PC-3 (cell line): Measurements from ENCODE around the gene THRB. TPM values are rescaled to one million over a fixed set of nuclear protein-coding genes. Genes with fewer than 3 reads are reported as not detected.
A peak's percentile ranks its signal among the peaks of the same experiment; 100 is the strongest.

Experiments
- ATAC-seq: fragments of 200-7000 bp; cut with Tn5 transposase; 2 replicates; pipeline ENCODE4 v1.9.1; 2020; ENCODE audit warnings: mild to moderate bottlenecking, moderate library complexity
- BruUV-seq: library from RNA; stranded (reverse); fragments of 400-500 nt; replicated peaks from 2 replicates; lab custom pipeline; 2021; lab: Mats Ljungman, UMichigan
- CTCF ChIA-PET: fragments of 300-600 bp; sonication (Branson Sonifier 250); formaldehyde crosslinking; loops from one replicate; lab custom pipeline; 2022; ENCODE audit warnings: antibody characterized with exemption; lab: Charles Lee
- POLR2A ChIA-PET: fragments of 300-600 bp; sonication (Branson Sonifier 250); formaldehyde crosslinking; loops from one replicate; lab custom pipeline; 2022; ENCODE audit warnings: antibody characterized with exemption; ENCODE audit not compliant: unreplicated experiment; lab: Charles Lee
- DNase-seq: peaks from one replicate; pipeline ENCODE4 v3.0.0-alpha.2; 2015
- H2AFZ ChIP-seq: fragments of 300-600 bp; sonication (generic); 2 replicates; pipeline ENCODE4 v1.6.0; 2016; ENCODE audit warnings: antibody characterized with exemption, low read length
- H3F3A ChIP-seq: fragments of 300-600 bp; sonication (generic); one replicate; pipeline ENCODE4 v1.6.0; 2017; ENCODE audit warnings: antibody characterized with exemption, low read length, control low read depth, mild to moderate bottlenecking; ENCODE audit not compliant: unreplicated experiment
- H3K27ac ChIP-seq: fragments of 300-600 bp; sonication (generic); 2 replicates; pipeline ENCODE4 v1.5.1; 2016; ENCODE audit warnings: mild to moderate bottlenecking, low read length
- H3K27me3 ChIP-seq: fragments of 300-600 bp; sonication (generic); 2 replicates; pipeline ENCODE4 v1.6.1; 2016; ENCODE audit warnings: low read length, mixed read lengths
- H3K36me3 ChIP-seq: fragments of 300-600 bp; sonication (generic); 2 replicates; pipeline ENCODE4 v1.6.1; 2016; ENCODE audit warnings: low read depth, mixed run types, low read length, mixed read lengths
- H3K4me1 ChIP-seq: fragments of 300-600 bp; sonication (generic); 2 replicates; pipeline ENCODE4 v1.5.1; 2016; ENCODE audit warnings: low read length; ENCODE audit not compliant: insufficient read depth
- H3K4me2 ChIP-seq: fragments of 300-600 bp; sonication (generic); 2 replicates; pipeline ENCODE4 v1.6.0; 2016; ENCODE audit warnings: low read length
- H3K4me3 ChIP-seq: fragments of 300-600 bp; sonication (generic); 2 replicates; pipeline ENCODE4 v1.5.1; 2016; ENCODE audit warnings: mild to moderate bottlenecking, low read length, mixed read lengths
- H3K79me2 ChIP-seq: fragments of 300-600 bp; sonication (generic); 2 replicates; pipeline ENCODE4 v1.6.1; 2017; ENCODE audit warnings: low read length, mixed read lengths
- H3K9ac ChIP-seq: fragments of 300-600 bp; sonication (generic); 2 replicates; pipeline ENCODE4 v1.6.0; 2016; ENCODE audit warnings: mild to moderate bottlenecking, low read length
- H3K9me2 ChIP-seq: fragments of 300-600 bp; sonication (generic); replicated peaks from 2 replicates; pipeline ENCODE4 v1.6.1; 2016; ENCODE audit warnings: mixed run types, low read length, mixed read lengths
- H3K9me3 ChIP-seq: fragments of 300-600 bp; sonication (generic); 2 replicates; pipeline ENCODE4 v1.6.1; 2016; ENCODE audit warnings: low read length, mixed read lengths
- H4K20me1 ChIP-seq: fragments of 300-600 bp; sonication (generic); 2 replicates; pipeline ENCODE4 v1.6.1; 2016; ENCODE audit warnings: low read length, mixed read lengths
- EZH2 ChIP-seq: fragments of 300-600 bp; sonication (generic); IDR thresholded peaks from one replicate; pipeline ENCODE4 v1.6.1; 2017; ENCODE audit warnings: antibody characterized with exemption, mild to moderate bottlenecking, low read length; ENCODE audit not compliant: unreplicated experiment
- EZH2phosphoT487 ChIP-seq: fragments of 300-600 bp; sonication (generic); IDR thresholded peaks from 2 replicates; pipeline ENCODE4 v1.6.1; 2018; ENCODE audit warnings: mild to moderate bottlenecking, antibody characterized with exemption, low read length, borderline replicate concordance
- intact Hi-C: fragments of 100-400 bp; cut with micrococcal nuclease; formaldehyde crosslinking; loops from 2 replicates; pipeline ENCODE4 v1.9.0; 2023
- total RNA-seq: library from RNA; depleted of rRNA; stranded (reverse); fragments of >200 nt; gene quantifications from 2 replicates; pipeline ENCODE4 v1.2.3, GENCODE V29; 2014
- TF ChIP-seq, protein P1 (sequence below): fragments of 300-600 bp; sonication (generic); conservative IDR thresholded peaks from 2 replicates; pipeline ENCODE4 v1.5.1; 2017; ENCODE audit warnings: antibody characterized with exemption, low read depth, mild to moderate bottlenecking, low read length

THRB gene
- total RNA-seq, 1 experiment from 2014 or later: 9.7 TPM

- ChIA-PET POLR2A (interaction anchor here (0.6 kb wide), 1 partner anchor 425 kb away, joined by 3 read pairs; no protein-coding TSS in a partner anchor), CTCF (no interaction called here)
- intact Hi-C loops: no loop called here
- H2AFZ ChIP-seq: no peak overlapping the region
- BruUV-seq: no TSS peak
- no peaks in the 10 kb centered on the region for H4K20me1 ChIP-seq
- peak; percentile 24 for DNase-seq
- H3K9me3 ChIP-seq: no peaks in the 10 kb centered on the region
- TF ChIP-seq EZH2phosphoT487: no peak
- TF ChIP-seq EZH2: no peak
- TF ChIP-seq, protein P1, sequence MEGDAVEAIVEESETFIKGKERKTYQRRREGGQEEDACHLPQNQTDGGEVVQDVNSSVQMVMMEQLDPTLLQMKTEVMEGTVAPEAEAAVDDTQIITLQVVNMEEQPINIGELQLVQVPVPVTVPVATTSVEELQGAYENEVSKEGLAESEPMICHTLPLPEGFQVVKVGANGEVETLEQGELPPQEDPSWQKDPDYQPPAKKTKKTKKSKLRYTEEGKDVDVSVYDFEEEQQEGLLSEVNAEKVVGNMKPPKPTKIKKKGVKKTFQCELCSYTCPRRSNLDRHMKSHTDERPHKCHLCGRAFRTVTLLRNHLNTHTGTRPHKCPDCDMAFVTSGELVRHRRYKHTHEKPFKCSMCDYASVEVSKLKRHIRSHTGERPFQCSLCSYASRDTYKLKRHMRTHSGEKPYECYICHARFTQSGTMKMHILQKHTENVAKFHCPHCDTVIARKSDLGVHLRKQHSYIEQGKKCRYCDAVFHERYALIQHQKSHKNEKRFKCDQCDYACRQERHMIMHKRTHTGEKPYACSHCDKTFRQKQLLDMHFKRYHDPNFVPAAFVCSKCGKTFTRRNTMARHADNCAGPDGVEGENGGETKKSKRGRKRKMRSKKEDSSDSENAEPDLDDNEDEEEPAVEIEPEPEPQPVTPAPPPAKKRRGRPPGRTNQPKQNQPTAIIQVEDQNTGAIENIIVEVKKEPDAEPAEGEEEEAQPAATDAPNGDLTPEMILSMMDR: no peak
- no peak overlapping the region for H3K4me2 ChIP-seq
- no peak overlapping the region for H3K9ac ChIP-seq
- no peaks in the 10 kb centered on the region for H3K27me3 ChIP-seq
- H3K27ac ChIP-seq: no peak overlapping the region
- H3K4me3 ChIP-seq: no peak overlapping the region
- H3K79me2 ChIP-seq: no peaks in the 10 kb centered on the region
- no peak for ATAC-seq
- H3K4me1 ChIP-seq: peaks cover 20% of the 10 kb centered on the region
- no peaks in the 10 kb centered on the region for H3K36me3 ChIP-seq
- H3K9me2 ChIP-seq: no peaks in the 10 kb centered on the region
- H3F3A ChIP-seq: no peaks in the 10 kb centered on the region
Measured at GRCh38 chr3:24253336-24253735, 241.3 kb downstream of the THRB start.

DNA sequence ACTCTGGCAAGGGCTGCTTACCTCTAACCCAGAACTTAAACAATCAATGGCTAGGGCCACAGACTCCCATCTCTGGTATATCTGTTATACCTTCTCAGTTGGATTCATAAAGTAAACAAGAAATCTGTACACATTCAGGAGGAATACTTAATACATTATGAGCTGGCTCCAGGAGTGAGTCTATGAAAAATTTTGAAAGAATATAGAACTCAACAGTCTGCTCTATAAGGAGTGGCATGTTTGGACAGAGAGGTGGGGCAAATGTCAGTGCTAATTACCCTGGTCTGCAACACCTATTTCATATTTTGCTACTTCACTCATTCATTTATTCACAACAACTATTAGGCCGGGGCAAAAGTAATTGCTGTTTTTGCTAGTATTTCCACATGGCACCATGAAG lies 245.1 kb downstream of the THRB start:
- H3K79me2 ChIP-seq: no peaks in the 10 kb centered on the region
- no peaks in the 10 kb centered on the region for H3K27me3 ChIP-seq
- CTCF ChIA-PET: interaction anchor here (0.7 kb wide), 1 partner anchor 10 kb away, joined by 3 read pairs; no protein-coding TSS in a partner anchor
- ATAC-seq (peak; percentile 76), DNase-seq (peak; percentile 43)
- H3F3A ChIP-seq: no peaks in the 10 kb centered on the region
- 0 out of 2 replicates have a peak overlapping the region, but pooled peaks have one; percentile 8 for H3K4me2 ChIP-seq
- no peaks in the 10 kb centered on the region for H4K20me1 ChIP-seq
- no peak overlapping the region for H3K4me3 ChIP-seq
- BruUV-seq: no TSS peak
- H3K9ac ChIP-seq: no peak overlapping the region
- H3K36me3 ChIP-seq: no peaks in the 10 kb centered on the region
- no peaks in the 10 kb centered on the region for H3K9me2 ChIP-seq
- peaks cover 14% of the 10 kb centered on the region for H3K4me1 ChIP-seq
- no peaks in the 10 kb centered on the region for H3K9me3 ChIP-seq
- intact Hi-C loops: no loop called here
- POLR2A ChIA-PET: no interaction called here
- H3K27ac ChIP-seq: no peak overlapping the region
- TF ChIP-seq, protein P1: no peak
- TF ChIP-seq EZH2 (no peak), EZH2phosphoT487 (no peak)
- H2AFZ ChIP-seq: no peak overlapping the region

GRCh38 chr3:24245056-24245455 lies 249.6 kb downstream of the THRB start:
- CTCF ChIA-PET: no interaction called here

More at GRCh38 chr3:24245056-24245455, 249.6 kb downstream of the THRB start:
- Histone ChIP-seq H4K20me1 (no peaks in the 10 kb centered on the region), H3K4me1 (peaks cover 37% of the 10 kb centered on the region), H3K4me3 (no peak overlapping the region), H3K4me2 (no peak overlapping the region), H3K9me2 (no peaks in the 10 kb centered on the region), H3K9me3 (no peaks in the 10 kb centered on the region), H2AFZ (no peak overlapping the region), H3K79me2 (no peaks in the 10 kb centered on the region), H3K36me3 (no peaks in the 10 kb centered on the region), H3K9ac (no peak overlapping the region), H3K27ac (no peak overlapping the region), H3K27me3 (no peaks in the 10 kb centered on the region), H3F3A (no peaks in the 10 kb centered on the region)
- no TSS peak for BruUV-seq
- POLR2A ChIA-PET: no interaction called here
- DNase-seq (no peak), ATAC-seq (no peak)
- TF ChIP-seq, protein P1: no peak
- no peak for TF ChIP-seq EZH2
- TF ChIP-seq EZH2phosphoT487: no peak
- intact Hi-C loops: no loop called here
